ENCODE data around the gene ADGRL1.
"Not testable (repeated sequence)": the region's sequence is repeated elsewhere in the genome, so short reads cannot be mapped to it uniquely, and the experiment has no call there.

The ADGRL1 gene

GRCh38 chr19:14186684-14187083 is 19.3 kb downstream of the ADGRL1 start:
- DNase-seq = not testable (repeated sequence)

GRCh38 chr19:14185691-14186090 is 20.3 kb downstream of the ADGRL1 start:
- DNase-seq = not testable (repeated sequence)

DNA sequence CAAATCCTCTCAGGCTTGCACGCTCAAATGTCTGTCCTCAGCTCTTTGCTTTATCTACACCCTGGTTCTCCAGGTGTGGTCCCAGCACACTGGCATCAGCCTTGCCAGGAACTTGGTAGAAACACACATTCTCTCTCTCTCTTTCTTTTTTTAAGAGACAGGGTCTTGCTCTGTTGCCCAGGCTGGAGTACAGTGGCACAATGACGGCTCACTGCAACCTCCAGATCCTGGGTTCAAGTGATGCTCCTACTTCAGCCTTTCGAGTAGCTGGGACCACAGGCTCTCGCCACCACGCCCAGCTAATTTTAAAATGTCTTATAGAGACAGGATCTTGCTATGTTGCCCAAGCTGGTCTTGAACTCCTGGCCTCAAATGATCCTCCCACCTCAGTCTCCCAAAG is 20.8 kb downstream of the ADGRL1 start:
- DNase-seq = no peak

- no peak for DNase-seq
These were observed 22.1 kb downstream of the ADGRL1 start for GRCh38 chr19:14183741-14184350.

GRCh38 chr19:14182476-14182875 is 23.5 kb downstream of the ADGRL1 start:
- no peak for DNase-seq

GRCh38 chr19:14181906-14182305 is 24.1 kb downstream of the ADGRL1 start:
- DNase-seq = no peak

GRCh38 chr19:14181199-14181598 is 24.8 kb downstream of the ADGRL1 start:
- DNase-seq = not testable (repeated sequence)

- DNase-seq = no peak
These were observed 28.4 kb downstream of the ADGRL1 start for GRCh38 chr19:14177496-14178074.

DNA sequence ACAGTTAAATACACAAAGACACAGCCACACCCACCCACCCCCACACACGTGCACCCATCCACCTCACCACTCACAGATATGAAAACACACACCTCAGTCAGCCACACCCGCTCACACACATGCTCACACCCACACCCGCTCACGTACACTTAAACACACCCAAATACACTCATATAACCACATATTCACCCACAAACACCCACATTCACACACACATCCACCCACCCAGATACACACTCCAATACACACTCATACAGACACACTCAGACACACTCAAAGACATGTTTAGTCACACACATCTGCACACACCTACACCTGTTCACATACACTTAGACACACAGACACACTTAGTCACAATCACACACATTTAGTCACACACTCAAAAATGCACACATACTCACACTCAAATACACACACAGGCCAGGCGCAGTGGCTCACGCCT is 30.6 kb downstream of the ADGRL1 start:
- no peak for DNase-seq

DNA sequence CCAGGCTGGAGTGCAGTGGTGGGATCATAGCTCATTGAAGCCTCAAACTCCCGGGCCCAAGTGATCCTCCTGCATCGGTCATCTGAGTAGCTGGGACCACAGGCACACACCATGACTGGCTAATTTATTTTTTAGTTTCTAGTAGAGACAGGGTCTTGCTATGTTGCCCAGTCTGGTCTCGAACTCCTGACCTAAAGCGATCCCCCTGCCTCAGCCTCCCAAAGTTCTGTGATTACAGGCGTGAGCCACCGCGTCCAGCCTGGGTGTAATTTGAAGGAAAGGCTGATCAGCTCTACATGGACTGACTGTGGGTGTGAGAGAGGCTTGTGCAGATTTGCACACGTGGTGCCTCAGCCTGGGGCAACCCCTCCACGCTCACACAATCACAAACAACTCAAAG is 31.1 kb downstream of the ADGRL1 start:
- DNase-seq = no peak

DNA sequence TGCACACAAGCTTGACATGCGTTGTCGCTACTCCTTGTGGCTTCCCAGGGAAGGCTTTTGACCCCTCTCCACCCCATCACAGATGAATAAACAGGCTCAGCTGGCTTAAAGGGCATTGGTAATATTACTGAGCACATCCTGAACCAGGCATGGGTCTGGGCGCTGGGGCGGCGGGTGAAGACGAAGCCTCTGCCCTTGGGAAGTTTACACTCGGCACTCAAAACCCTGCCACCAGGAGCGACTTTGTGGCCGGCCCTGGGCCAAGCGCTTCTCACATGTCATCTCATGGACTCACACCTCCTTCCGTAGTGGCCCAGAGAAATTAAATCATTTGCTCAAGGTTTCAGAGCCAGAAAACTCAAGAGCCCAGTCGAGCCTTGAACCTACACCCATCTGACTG is 37.0 kb downstream of the ADGRL1 start:
- DNase-seq = no peak

- no peak for DNase-seq
These were observed 37.6 kb downstream of the ADGRL1 start for GRCh38 chr19:14168259-14168972.

- no peak for DNase-seq
These were observed 38.3 kb downstream of the ADGRL1 start for GRCh38 chr19:14167576-14168138.

DNA sequence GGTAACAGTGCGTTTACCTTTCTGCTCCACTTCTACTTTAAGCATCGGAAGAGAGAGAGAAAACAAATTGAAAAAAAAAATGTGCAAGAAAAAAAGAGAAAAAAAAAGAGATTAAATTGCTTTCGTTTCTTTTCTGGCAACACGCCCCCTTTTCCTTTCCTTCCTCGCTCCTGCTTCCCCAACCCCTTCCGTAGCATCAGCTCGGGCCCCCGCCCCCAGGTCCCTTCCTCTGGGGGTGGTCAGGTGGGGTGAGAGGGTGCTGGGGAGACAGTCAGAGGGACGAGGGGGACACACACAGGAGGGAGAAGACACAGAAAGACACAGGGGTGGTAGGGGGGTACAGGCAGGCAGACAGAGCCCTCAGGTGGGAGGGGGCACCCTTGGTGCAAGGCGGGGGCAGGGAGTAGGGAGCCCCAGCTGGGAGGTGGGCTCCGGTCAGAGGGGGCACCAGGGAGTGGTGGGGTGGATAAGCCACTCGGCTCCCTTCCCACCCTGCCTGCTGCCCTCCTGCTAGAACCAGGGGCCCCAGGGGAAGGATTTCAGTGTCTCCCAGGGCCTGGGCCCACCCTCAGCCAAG is 38.9 kb downstream of the ADGRL1 start:
- no peak for DNase-seq

- DNase-seq = no peak
These were observed 39.8 kb downstream of the ADGRL1 start for GRCh38 chr19:14165990-14166830.

- DNase-seq = no peak
These were observed 41.1 kb downstream of the ADGRL1 start for GRCh38 chr19:14164724-14165493.

DNA sequence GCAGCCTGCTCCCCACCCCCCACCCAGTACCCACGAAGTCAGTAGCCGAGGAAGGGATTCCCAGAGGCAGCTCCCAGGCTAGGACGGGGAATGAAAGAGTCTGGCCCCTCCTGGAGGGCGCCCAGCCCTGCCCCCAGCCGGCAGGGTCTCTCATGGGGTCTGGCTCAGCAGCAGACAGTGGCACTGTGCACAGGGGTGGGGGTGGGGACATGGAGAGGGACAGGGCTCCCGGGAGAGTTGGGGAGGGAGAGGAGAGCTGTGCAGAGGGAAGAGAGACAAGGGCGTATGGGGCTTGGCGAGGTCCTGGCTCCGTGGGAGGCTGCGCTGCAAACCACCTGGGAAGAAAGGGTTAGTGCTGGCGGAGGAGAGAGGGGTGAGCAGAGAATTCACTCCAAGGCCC is 41.9 kb downstream of the ADGRL1 start:
- no peak for DNase-seq

DNA sequence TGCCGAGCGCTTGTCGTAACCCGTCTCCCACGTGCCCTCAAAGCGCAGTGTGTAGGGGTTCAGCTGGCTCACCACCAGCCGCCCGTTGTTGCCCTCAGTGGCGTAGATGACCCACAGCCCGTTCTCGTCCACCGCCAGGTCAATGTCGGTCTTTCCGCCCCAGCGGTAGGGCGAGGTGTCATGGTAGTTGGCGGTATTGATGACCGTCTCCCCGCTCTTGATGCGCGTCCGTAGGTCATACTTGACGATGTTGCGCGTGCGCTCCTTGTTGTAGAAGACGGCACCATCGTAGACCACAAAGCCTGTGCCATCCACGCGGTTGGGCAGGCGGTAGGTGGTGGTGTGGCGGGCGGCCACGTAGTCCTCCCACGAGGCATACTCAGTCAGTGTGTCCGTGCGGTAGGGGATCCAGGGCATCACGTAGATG is 43.1 kb downstream of the ADGRL1 start:
- DNase-seq = no peak

GRCh38 chr19:14161305-14161704 is 44.7 kb downstream of the ADGRL1 start:
- DNase-seq = no peak

DNA sequence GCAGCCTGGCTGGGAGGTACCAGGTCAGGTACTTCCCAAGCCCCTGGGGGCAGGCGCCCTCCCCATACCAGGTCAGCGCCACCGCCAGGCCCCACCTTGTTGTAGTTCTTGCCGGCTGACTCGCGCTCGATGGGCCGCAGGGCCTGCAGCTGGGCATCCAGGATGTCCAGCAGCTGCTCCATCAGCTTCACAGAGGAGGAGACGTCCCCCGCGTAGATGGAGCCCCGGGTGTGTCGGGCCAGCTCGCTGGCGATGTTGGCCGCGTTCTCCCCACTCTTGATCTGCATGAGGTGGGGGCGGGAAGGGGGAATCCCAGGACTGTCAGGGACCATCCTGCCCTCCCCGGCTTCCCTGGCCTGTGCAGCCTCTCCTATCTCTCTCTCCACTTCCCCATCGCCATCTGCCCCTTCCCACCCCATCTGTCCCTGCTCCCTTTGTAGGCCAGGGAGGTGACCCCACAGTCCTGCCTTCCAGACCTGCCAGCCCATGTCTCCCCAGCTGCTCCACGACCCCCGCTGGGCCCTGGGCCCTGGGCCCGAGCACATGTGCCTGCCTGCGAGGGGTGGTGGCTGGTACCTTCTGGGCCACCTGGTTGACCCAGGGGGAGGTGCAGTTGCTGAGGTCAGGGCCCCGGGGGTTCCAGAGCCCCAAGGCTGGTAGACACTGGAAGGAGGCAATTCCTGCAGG is 45.8 kb downstream of the ADGRL1 start:
- DNase-seq = no peak

GRCh38 chr19:14159059-14159458 is 46.9 kb downstream of the ADGRL1 start:
- no peak for DNase-seq

Measured in NCI-H2227 treated with DMSO at 0.1 percent for 48 hours (cell line).